Measurements from ENCODE around the gene SEPTIN10.
"Not testable (repeated sequence)": the region's sequence is repeated elsewhere in the genome, so short reads cannot be mapped to it uniquely, and the experiment has no call there.

SEPTIN10 gene

GRCh38 chr2:109602617-109603188 lies 11.1 kb downstream of the SEPTIN10 start:
- no peak for DNase-seq (ENCODE audit: low spot score)

- no peak for DNase-seq (ENCODE audit: low spot score)
Measured at GRCh38 chr2:109601783-109602182, 12.0 kb downstream of the SEPTIN10 start.

GRCh38 chr2:109597283-109597682 lies 16.5 kb downstream of the SEPTIN10 start:
- no peak for DNase-seq (ENCODE audit: low spot score)

GRCh38 chr2:109595644-109596043 lies 18.1 kb downstream of the SEPTIN10 start:
- no peak for DNase-seq (ENCODE audit: low spot score)

GRCh38 chr2:109594246-109594885 lies 19.4 kb downstream of the SEPTIN10 start:
- DNase-seq (ENCODE audit: low spot score) = no peak

- DNase-seq (ENCODE audit: low spot score) = no peak
Measured at GRCh38 chr2:109592905-109593304, 20.9 kb downstream of the SEPTIN10 start.

GRCh38 chr2:109591206-109591605 lies 22.6 kb downstream of the SEPTIN10 start:
- DNase-seq (ENCODE audit: low spot score) = no peak

GRCh38 chr2:109586687-109587086 lies 27.1 kb downstream of the SEPTIN10 start:
- no peak for DNase-seq (ENCODE audit: low spot score)

GRCh38 chr2:109582928-109583895 lies 30.6 kb downstream of the SEPTIN10 start:
- DNase-seq (ENCODE audit: low spot score) = no peak

- not testable (repeated sequence) for DNase-seq (ENCODE audit: low spot score)
Measured at GRCh38 chr2:109577630-109578029, 36.1 kb downstream of the SEPTIN10 start.

- no peak for DNase-seq (ENCODE audit: low spot score)
Measured at GRCh38 chr2:109575373-109575772, 38.4 kb downstream of the SEPTIN10 start.

- DNase-seq (ENCODE audit: low spot score) = no peak
Measured at GRCh38 chr2:109563980-109564550, 49.7 kb downstream of the SEPTIN10 start.

GRCh38 chr2:109563288-109563687 lies 50.5 kb downstream of the SEPTIN10 start:
- DNase-seq (ENCODE audit: low spot score) = no peak

- DNase-seq (ENCODE audit: low spot score) = no peak
Measured at GRCh38 chr2:109562421-109562820, 51.3 kb downstream of the SEPTIN10 start.

GRCh38 chr2:109560265-109560664 lies 53.5 kb downstream of the SEPTIN10 start:
- DNase-seq (ENCODE audit: low spot score) = no peak

- DNase-seq (ENCODE audit: low spot score) = peak; percentile 20
Measured at GRCh38 chr2:109558076-109558882, 55.5 kb downstream of the SEPTIN10 start.

GRCh38 chr2:109557309-109557708 lies 56.5 kb downstream of the SEPTIN10 start:
- no peak for DNase-seq (ENCODE audit: low spot score)

GRCh38 chr2:109555346-109555900 lies 58.3 kb downstream of the SEPTIN10 start:
- no peak for DNase-seq (ENCODE audit: low spot score)

GRCh38 chr2:109554758-109555157 lies 59.0 kb downstream of the SEPTIN10 start:
- no peak for DNase-seq (ENCODE audit: low spot score)

GRCh38 chr2:109549016-109549590 lies 64.7 kb downstream of the SEPTIN10 start:
- DNase-seq (ENCODE audit: low spot score) = no peak

GRCh38 chr2:109547280-109547679 lies 66.5 kb downstream of the SEPTIN10 start:
- DNase-seq (ENCODE audit: low spot score) = no peak
